ENCODE results near the gene KCTD7.
"Not testable (repeated sequence)": the region's sequence is repeated elsewhere in the genome, so short reads cannot be mapped to it uniquely, and the experiment has no call there.

The KCTD7 gene

DNA sequence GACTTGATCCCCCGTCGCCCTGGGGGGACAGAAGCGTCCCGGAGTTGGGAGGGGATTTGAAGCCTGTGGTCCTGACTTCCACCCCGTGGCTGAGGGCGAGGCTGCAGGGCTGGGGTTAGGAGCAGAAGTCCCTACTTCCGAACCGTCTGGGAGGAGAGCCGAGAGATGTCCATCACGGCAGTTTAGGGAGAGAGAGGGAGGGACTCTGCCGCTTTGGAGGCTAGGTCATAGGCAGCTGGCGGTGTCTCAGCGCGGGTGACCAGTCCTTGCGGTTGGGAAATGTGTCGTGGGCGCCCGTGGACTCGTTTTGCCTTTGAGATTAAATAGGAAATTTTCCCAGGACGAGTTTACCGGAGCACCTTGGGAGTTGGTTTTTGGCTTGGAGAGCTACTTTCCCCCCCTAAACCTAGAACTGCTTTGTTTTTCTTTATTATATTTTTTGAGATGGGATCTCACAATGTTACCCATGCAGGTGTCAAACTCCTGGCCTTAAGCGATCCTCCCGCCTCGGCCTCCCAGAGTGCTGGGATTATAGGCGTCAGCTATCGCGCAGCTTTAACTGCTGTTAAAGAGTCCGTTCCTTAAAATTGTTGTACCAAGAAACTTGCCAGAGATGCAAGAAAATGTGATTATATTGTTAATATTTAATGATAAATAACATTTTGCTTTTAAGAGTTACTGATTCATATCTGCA is 26.6 kb downstream of the KCTD7 start:
- peak; percentile 39 to 46 for DNase-seq

DNA sequence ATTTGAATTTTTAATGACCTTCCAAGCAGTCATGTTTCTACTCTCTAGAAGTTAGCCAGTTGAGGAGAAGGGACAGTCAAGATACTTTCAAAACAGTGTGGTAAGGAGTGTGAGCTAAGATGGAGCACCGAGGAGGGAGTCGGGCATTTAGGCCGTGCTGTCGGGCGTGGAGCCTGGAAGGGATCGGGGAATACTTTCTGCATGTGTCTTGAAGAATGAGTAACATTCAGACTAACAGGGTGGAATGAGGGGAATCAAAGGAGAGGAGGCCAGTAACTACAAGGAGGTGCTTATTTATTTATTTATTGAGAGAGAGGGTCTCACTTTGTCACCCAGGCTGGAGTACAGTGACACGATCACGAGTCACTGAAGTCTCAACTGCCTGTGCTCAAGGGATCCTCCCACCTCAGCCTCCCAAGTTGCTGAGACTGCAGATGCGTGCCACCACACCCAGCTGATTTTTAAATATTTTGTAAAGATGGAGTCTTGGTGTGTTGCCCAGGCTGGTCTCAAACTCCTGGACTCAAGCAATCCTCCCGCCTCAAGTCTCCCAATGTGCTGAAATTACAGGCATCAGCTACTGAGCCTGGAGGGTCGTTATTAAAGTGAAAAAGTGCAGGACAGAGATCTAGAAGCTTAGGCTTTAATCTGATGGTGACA is 27.3 kb downstream of the KCTD7 start:
- DNase-seq: not testable (repeated sequence)

DNA sequence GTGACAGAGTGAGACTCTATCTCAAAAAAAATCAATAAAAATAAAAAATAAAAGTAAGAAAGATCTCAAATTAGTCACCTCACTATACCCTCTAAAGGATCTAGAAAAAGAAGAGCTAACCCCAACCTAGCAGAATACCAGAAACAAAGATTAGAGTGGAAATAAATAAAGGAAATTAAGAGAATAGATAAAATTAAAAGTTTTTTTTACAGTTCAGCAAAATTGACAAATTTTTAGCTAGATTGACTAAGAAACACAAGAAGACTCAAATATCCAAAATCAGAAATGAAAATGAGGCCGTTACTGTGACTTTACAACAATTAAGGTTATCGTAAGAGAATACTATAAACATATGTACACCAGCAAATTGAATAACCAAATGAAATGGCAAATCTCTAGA is 29.1 kb downstream of the KCTD7 start:
- no peak for DNase-seq

DNA sequence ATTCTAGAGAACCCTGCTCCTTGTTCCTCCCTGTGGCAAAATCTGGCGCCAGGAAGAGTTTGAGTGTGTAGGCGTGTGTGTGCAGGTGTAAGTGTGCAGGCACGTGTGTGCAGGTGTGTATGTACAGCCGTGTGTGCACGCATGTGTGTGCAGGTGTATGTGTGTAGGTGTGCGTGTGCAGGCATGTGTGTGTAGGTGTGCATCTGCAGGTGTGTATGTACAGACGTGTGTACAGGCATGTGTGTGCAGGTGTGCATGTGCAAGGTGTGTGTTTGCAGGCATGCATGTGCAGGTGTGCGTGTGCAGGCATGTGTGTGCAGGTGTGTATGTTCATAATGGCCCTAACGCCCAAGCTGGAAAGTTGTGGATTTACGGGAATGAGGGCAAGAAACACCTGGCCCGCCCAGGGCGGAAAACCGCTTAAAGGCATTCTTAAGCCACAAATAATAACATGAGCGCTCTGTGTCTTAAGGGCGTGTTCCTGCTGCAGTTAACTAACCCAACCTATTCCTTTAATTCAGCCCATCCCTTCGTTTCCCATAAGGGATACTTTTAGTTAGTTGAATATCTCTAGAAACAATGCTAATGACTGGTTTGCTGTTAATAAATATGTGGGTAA is 34.1 kb downstream of the KCTD7 start:
- no peak for DNase-seq

DNA sequence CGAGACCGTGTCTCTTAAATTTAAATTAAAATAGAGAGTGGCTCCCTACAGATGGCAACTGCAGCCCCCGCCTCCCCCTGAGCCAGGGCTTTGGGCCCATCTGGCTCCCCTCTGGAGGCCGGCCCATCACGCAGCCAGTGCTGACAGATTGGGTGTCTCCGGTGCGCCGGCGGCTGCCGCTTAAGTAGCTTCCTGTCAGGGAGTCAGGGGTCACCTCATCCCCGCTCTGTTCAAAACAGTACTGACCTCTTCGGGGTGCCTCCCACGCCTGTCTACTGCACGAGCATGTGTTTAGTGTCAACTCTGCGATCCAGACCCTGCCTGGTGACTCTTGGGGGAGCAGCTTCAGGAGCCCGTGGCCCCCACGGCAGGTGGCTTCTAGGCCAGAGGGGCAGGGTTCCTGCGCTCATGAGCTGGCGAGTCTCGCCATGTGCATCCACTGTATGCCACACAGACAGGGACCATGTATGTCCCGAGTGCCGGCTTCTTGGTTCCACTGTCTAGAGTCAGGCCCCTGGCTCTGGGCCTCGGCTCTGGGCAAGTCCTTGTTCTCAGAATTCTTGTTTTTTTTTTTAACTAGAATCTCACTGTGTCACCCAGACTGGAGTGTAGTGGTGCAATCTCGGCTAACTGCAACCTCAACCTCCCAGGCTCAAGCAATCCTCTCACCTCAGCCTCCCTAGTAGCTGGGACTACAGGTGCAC is 36.1 kb downstream of the KCTD7 start:
- no peak for DNase-seq

DNA sequence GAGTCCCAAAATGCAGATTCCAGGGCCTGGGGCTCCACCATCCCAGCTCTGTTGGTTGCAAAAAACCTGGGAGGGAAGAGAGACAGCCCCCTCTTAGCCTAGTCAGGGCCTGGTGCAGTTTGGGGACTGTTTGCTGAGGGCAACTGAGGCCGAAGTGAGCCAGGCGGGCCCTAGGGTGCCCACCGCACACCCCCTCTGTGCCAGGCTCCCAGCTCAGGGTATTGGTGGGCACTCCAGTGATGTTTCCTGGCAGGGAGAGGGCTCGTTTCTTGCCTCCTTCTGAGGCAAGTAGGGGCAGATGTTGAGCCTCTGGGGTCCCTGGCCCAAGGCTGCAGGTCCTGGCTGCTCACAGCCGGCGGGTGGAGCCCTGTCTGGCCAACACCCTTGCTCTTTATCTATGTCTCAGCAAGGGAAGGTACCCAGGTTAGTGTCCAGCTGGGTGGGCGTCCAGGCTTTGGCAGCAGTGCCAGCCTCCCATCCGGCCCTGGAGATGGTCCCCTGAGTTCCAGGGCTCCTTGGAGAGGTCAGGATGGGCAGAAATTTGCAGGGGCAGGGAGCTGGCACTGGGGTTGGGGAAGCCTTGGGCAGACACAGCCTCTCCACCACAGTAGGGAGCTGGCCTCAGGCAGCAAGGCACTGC is 37.8 kb downstream of the KCTD7 start:
- no peak for DNase-seq

DNA sequence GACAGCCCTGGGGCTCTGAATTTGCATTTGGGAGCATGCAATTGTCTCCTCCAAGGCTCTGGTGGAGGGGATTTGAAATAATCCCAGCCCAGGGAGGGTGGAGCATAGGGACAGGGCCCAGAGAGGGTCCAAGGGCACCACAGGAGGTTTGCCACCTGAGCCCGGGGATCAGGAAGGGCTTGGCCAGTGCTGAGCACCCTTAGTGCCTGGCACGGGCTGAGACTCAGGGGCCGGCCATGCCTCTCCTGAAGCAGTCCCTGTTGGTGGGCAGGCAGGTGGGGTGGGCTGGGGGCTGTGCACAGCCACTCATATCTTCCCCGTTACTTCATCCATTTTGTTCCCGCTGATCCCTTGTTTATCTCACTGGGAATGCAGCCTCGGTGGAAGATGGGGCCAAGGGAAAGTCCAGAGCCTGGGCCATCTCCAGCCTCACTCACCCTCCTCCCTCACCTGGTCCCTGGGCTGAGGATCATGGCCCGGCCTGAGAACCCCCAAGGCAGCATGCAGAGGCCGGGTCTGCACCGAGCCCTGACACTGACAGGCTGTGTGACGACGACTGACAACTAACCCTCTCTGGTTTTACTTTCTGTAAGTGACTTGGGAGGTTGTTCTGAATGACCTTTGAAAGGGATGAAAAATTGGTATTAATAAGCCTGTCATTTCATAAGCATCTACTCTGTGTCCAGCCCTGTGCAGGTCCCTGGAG is 38.5 kb downstream of the KCTD7 start:
- no peak for DNase-seq

DNA sequence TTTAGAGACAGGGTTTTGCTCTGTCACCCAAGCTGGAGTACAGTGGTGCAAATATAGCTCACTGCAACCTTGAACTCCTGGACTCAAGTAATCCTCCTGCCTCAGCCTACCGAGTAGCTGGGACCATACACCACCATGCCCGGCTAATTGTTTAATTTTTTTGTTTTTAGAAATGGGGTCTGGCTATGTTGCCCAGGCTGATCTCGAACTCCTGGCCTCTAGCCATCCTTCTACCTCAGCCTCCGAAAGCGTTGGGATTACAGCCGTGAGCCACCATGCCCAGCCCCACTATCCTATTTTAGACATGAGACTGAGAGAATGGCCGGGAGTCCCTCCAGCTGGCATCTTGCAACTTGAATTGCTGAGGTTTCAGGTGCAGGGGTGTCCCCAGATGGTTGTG is 39.4 kb downstream of the KCTD7 start:
- no peak for DNase-seq

DNA sequence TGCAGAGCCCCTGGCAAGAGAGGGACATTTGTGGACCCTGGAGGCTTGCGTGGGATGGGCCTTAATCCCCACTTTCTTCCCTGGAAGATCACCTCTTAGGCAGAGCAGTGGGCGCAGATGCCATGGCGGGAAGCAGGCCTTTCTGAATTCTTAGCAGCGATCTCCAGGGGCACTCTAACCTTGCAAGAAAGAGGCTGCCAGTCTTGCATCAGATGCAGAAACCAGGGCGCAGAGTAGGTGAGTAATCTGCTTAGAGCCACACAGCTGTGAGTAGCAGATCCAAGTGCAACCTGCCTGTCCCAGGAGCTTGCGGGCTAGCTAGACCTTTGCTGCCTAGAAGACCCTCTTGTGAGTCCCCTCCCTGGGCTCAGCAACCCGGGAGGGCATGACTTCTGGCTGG is 40.0 kb downstream of the KCTD7 start:
- DNase-seq: no peak

DNA sequence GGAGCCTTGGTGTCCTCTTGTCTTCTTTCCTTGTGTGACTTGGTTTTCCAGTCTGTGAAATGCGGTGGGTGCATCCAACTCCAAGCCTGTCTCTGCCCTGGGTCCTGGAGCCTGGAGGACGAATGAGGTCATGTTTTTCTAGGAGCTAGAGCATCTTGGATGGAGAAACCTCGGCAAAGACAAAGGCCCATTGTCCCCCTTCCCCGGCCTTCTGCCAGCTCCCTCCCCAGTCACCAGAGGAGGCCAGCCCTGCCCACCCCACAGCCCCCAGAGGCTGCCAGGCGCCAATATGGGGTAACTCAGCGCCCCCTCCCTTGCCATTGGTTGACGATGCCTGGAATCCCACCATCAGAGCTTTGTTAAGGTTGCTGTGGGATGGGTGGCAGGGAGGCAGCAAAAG is 40.4 kb downstream of the KCTD7 start:
- no peak for DNase-seq

DNA sequence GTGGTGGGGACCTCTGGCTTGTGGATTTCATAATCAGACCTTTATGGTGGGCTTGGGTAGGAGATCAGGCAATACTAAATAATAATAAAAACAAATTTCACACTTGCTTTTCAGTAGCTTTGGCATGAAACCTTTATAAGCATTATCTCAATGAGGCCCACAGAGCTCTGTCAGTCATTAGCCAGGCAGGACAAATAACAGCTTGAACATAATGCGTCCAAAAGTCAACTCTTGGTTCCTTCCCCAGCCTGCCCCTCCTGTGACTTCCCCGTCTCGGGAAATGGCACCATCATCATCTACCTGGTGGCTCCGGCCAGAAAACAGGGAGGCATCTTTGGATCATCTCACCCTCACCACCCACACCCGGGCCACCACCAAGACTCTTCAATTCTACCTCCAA is 40.8 kb downstream of the KCTD7 start:
- DNase-seq: no peak

DNA sequence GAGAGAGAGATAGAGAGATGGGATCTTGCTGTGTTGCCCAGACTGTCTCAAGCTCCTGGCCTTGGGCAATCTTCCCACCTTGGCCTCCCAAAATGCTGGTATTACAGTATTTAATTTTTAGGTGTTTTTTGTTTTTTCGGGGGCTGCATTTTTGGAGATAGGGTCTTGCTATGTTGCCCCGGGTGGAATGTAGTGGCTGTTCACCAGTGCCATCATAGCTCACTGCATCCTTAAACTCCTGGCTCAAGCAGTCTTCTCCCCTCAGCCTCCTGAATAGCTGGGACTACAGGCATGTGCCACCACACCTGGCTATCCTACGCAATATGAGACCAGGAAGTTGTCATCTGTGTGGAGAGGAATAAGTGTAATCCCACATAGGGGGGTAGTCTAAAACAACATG is 42.4 kb downstream of the KCTD7 start:
- DNase-seq: no peak

DNA sequence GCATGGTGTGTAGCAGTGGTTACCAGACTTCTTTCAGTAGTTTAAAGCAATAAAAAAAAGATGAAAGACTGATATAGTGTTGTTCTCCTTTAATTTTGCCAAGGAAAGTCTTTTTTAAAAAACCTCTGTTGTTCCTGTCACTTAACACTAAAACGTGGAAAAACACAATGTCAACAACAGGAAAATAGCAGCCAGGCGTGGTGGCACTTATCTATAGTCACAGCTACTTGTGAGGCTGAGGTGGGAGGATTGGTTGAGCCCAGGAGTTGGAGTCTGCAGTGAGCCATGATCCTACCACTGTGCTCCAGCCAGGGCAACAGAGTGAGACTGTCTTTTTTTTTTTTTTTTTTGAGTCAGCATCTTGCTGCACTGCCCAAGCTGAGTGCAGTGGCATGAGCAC is 42.8 kb downstream of the KCTD7 start:
- DNase-seq: not testable (repeated sequence)

DNA sequence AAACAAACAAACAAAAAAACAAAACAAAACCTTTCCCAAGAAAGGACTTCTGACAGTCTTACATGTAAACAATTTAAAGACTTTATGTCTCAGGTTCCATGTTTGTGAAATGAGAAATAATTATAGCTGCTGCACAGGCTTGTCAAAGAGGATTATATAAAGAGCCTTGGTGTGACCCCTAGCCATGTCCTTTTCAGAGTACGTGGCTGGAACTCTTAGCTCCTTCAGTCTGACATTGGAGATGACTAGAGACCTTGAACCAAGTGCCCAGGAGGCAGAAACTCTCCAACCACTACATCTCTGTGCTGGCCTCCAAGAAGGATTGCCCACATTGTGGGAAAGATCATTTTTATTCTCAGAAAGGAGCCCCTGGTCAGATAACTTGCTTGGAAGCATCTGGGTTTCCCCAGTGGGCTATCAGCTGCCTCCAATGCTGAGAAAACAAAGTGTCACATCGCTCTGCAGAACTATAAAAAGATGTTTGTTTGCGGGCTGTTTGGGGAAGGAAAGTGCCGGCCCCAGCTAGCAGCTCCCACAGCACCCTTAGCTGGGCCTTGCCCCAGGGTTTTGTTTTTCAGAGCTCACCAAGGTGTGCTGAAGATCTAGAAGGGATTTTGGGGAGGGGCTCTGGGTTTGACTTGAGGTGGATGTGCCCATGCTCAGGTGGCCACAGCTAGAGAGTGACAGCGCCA is 43.9 kb downstream of the KCTD7 start:
- DNase-seq: not testable (repeated sequence)

DNA sequence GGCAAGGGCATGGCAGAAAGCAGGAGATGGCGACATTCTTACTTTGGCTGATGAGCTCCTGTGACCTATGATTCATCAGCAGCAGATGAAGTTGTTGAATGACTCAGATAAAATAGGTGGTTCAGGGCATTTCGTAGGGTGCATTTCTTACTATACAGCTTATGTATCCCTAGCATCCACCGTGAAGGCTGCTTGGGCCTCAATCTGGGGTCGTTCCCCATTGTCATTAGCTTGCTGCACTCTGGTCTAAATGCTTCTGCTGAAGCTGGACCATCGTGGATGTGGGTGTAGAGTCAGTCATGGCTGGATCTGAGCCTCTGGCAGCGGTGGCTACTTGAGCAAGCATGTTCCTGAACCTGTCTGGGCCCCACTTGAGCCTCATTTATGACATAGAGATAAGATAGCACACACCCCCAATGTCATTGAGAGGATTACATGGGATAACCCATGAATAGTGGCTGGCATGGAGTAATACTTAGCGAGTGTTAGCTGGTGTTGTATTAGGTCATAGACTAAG is 44.5 kb downstream of the KCTD7 start:
- not testable (repeated sequence) for DNase-seq

DNA sequence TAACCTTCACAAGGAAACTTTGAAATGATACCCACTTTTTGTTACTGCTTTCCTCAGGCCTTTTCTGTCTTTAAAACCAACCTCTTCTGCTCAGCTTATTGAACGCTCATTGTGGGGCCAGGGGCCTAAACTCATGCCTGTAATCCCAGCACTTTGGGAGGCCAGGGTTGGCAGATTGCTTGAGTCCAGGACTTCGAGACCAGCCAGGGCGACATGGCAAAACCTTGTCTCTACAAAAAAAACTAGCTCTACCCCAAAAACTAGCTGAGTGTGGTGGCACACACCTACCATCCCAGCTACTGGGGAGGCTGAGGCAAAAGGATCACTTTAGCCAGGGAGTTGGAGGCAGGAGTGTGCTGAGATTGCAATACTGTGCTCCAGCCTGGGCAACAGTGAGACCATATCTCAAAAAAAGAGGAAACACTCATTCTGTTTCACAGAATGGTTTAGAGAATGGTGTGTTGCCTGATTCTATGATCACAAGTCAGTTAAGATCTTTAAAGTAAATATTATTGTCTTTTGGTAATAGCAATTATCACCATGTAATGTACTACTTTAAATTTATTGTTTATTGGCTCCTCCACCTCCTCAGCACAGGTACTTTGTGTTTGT is 51.1 kb downstream of the KCTD7 start:
- DNase-seq: no peak

DNA sequence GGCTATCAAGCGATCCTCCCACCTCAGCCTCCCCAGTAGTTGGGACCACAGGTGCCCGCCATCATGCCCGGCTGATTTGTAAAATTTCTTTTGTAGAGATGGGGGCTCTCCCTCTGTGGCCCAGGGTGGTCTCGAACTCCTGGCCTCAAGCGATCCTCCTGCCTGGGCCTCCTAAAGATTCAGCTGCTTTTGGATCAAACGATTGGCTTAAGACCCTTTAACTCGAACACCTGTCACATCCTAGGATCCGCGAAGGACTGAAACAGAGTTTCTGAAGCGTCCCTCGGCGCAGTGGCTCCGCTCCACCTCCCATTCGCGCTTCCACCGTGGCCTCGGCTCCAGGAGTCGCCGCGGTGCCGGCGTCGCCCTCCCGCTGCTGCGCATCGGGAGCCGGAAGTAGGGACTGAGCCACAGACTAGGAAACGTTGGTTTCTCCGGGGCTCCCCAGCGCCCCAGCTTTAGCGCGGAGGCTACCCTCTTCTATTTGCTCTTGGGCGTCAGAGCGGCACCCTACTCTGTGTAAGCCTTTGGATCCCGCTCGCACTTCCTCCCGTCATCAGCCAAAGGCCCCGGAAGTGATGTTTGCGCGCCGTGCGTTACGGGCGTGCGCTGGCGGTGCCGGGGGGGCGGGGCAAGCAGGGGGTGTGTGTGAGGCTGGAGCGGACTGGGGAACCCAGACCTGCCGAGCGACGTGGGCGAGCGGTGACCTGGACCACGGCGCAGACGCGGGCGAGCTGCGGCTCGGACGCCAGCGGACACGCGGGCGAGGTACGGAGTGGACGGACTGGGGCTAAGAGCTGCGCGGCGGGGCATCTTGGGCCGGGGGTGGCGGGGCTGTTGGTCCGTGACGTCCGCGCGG is 53.0 kb downstream of the KCTD7 start:
- DNase-seq: peak; percentile 95 to 99

DNA sequence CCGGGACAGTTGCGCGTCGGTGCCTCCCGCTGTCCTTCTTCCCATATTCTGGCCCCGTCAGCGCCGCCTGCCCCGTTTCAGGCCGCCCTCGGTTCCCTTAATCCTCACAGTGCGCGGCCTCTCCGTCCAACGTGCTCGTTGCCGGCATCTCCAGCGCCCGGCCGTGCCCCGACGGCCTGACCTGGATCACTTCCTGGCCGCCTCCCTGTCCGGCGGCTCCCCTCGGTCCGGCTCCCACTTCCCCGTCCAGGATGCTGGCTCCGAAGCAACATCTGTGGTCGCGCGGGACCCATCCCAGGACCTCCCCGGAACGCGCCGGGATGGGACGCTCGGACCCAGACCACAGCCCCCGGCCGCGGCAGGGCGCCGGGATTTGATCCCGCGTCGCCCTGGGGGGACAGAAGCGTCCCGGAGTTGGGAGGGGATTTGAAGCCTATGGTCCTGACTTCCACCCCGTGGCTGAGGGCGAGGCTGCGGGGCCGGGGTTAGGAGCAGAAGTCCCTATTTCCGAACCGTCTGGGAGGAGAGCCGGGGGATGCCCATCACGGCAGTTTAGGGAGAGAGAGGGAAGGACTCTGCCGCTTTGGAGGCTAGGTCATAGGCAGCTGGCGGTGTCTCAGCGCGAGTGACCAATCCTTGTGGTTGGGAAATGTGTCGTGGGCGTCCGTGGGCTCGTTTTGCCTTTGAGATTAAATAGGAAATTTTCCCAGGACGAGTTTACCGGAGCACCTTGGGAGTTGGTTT is 53.8 kb downstream of the KCTD7 start:
- DNase-seq: no peak

DNA sequence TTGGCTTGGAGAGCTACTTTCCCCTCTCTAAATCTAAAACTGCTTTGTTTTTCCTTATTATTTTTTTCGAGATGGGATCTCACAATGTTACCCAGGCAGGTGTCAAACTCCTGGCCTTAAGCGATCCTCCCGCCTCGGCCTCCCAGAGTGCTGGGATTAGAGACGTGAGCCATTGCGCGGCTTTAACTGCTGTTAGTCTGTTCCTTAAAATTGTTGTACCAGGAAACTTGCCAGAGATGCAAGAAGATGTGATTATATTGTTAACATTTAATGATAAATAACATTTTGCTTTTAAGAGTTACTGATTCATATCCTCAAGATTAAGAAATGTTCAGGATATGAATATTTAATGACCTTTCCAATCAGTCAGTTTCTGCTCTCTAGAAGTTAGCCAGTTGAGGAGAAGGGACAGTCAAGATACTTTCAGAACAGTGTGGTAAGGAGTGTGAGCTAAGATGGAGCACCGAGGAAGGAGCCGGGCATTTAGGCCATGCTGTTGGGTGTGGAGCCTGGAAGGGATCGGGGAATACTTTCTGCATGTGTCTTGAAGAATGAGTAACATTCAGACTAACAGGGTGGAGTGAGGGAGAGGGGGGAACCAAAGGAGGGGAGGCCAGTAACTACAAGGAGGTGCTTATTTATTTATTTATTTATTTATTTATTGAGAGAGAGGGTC is 54.6 kb downstream of the KCTD7 start:
- DNase-seq: not testable (repeated sequence)

Data from SHP77 (cell line).